Immature natural killer cell (primary cell): ENCODE results near the gene SERPINB8. TPM values are rescaled to one million over a fixed set of nuclear protein-coding genes. Genes with fewer than 3 reads are reported as not detected.

Experiments
- polyA plus RNA-seq, 3 donors: library from polyadenylated mRNA; unstranded; fragments of 300-500 nt; fragmentation: Illumina TruSeq; gene quantifications; one replicate each; pipeline ENCODE4 v1.2.3, GENCODE V29; 2021

SERPINB8 gene
- polyA plus RNA-seq, 3 donors from 2014 or later: 9.0 to 17.7 (median 10.3) TPM

Other genes with a start within 250 kb of the SERPINB8 start
- not detected for gene SERPINB7, start 194.7 kb upstream of the SERPINB8 start, polyA plus RNA-seq
- gene SERPINB2, start 82.4 kb upstream of the SERPINB8 start, polyA plus RNA-seq: not detected
- gene SERPINB10, start 62.1 kb upstream of the SERPINB8 start, polyA plus RNA-seq: not detected
- gene HMSD, start 20.8 kb upstream of the SERPINB8 start, polyA plus RNA-seq: not detected
- gene LINC00305, start 179.0 kb downstream of the SERPINB8 start, polyA plus RNA-seq: not detected